ENCODE measurements around the gene CDHR3. TPM values are rescaled to one million over a fixed set of nuclear protein-coding genes. Genes with fewer than 3 reads are reported as not detected.

The CDHR3 gene
- total and polyA plus RNA-seq, 2 of the 8 experiments (the other 6 are each of a cell fraction or from before 2014, with no cell fraction given), result 6.4 to 6.8 TPM

GRCh38 chr7:105974471-105974870, 11.4 kb downstream of the CDHR3 start:
- H4K5ac ChIP-seq (ENCODE audit: insufficient read length, low read depth, low read length), result no peak overlapping the region
- H3K56ac ChIP-seq (replicated peaks; ENCODE audit: insufficient read length, low read depth, low read length), result no peak overlapping the region
- H2BK5ac ChIP-seq (ENCODE audit: low read depth, low read length), result no peak overlapping the region
- POLR2A ChIA-PET (ENCODE audit: partially characterized antibody), result interaction anchor here (0.6 to 0.8 kb wide), 2 partner anchors 372 to 723 kb away, joined by 3 read pairs; no protein-coding TSS in a partner anchor
- no peak overlapping the region for H3K14ac ChIP-seq (ENCODE audit: insufficient read length)
- no peak overlapping the region for H3K18ac ChIP-seq (ENCODE audit: extremely low read depth, low read length)
- 77% methylated on average over 5 of the region's 5 CpGs; no CpG with 5 or more reads in 1 of the 2 experiments for WGBS, 2 experiments (ENCODE audit: extremely low coverage in 1 of 2, insufficient coverage in 1 of 2, insufficient read length in 1 of 2, insufficient replicate concordance in 2 of 2, low coverage in 1 of 2, low lambda C conversion rate in 2 of 2, missing lambda C conversion rate in 1 of 2)
- no peak overlapping the region for H3K4me3 ChIP-seq (ENCODE audit: extremely low read depth in 1 of 4, insufficient read depth in 2 of 4, low read depth in 3 of 4, low read length in 4 of 4)
- no peaks in the 10 kb centered on the region for H3K9me3 ChIP-seq (ENCODE audit: insufficient read depth in 2 of 2, low read depth in 1 of 2, low read length in 1 of 2)
- CTCF ChIA-PET (ENCODE audit: partially characterized antibody), result interaction anchor here (1.3 to 2.3 kb wide), 3 partner anchors 35 to 68 kb away, joined by 3 to 9 read pairs (median 3); no protein-coding TSS in a partner anchor
- no peak overlapping the region for H3K9ac ChIP-seq (replicated peaks in 1 of 4; ENCODE audit: extremely low read depth in 1 of 4, low read depth in 3 of 4, low read length in 3 of 4)
- FAIRE-seq (no peak), DNase-seq (ENCODE audit: low read depth in 1 of 2, low spot score in 2 of 2) (peak in 1 of 2 experiments; percentile 31)
- no peaks in the 10 kb centered on the region for H4K20me1 ChIP-seq (replicated peaks in 1 of 2; ENCODE audit: control insufficient read depth in 1 of 2, insufficient read depth in 2 of 2, low read length in 2 of 2)
- no peaks in the 10 kb centered on the region for H3K36me3 ChIP-seq (ENCODE audit: control insufficient read depth in 2 of 4, insufficient read depth in 4 of 4, low read length in 3 of 4)
- no peaks in the 10 kb centered on the region for H3K23me2 ChIP-seq (ENCODE audit: low read depth, low read length)
- no peak overlapping the region for H3K27ac ChIP-seq (ENCODE audit: low read depth, low read length)
- H4K91ac ChIP-seq (replicated peaks; ENCODE audit: insufficient read length, low read length), result no peak overlapping the region
- H2AK5ac ChIP-seq (ENCODE audit: low read depth, low read length), result no peak overlapping the region
- no peak overlapping the region for H2BK15ac ChIP-seq (ENCODE audit: low read length)
- no peaks in the 10 kb centered on the region for H3K79me2 ChIP-seq (ENCODE audit: control insufficient read depth in 1 of 2, insufficient read depth in 2 of 2, low read length in 2 of 2)
- TF ChIP-seq SAP30 (IDR thresholded peaks at IDR 0.05; ENCODE audit: insufficient read depth, insufficient replicate concordance, low read length) (no peak), PHF8 (conservative IDR thresholded peaks at IDR 0.05; ENCODE audit: low read depth, low read length) (no peak), TCF12 (IDR thresholded peaks at IDR 0.05; ENCODE audit: low read depth, low read length) (no peak), CBX5 (IDR thresholded peaks at IDR 0.05; ENCODE audit: low read depth, low read length) (no peak), SRF (IDR thresholded peaks at IDR 0.05; ENCODE audit: low read depth, low read length) (no peak), RAD21 (IDR thresholded peaks at IDR 0.05 in 1 of 2, conservative IDR thresholded peaks at IDR 0.05 in 1 of 2; ENCODE audit: low read depth in 2 of 2, low read length in 2 of 2) (no peak)
- no peak overlapping the region for H2BK20ac ChIP-seq (ENCODE audit: low read length)
- no peak overlapping the region for H3K4ac ChIP-seq (replicated peaks; ENCODE audit: insufficient read length, low read depth, low read length)
- peaks cover 0 to 10% (median 4%) of the 10 kb centered on the region in 4 experiments; a peak in 3 of 7 replicates for H3K4me1 ChIP-seq (replicated peaks in 1 of 4; ENCODE audit: control insufficient read depth in 3 of 4, insufficient read depth in 4 of 4, low read length in 3 of 4)
- no peak overlapping the region for H4K8ac ChIP-seq (ENCODE audit: extremely low read depth, insufficient read depth, low read length)
- H2BK120ac ChIP-seq (replicated peaks; ENCODE audit: low read depth, low read length), result no peak overlapping the region
- H3K27me3 ChIP-seq (replicated peaks in 1 of 4; ENCODE audit: control insufficient read depth in 3 of 4, extremely low read depth in 1 of 4, insufficient read depth in 3 of 4, low read length in 3 of 4), result no peaks in the 10 kb centered on the region
- H3K23ac ChIP-seq (ENCODE audit: insufficient read length), result no peak overlapping the region
- H2AFZ ChIP-seq (ENCODE audit: low read length), result no peak overlapping the region
- no peak overlapping the region for H3K4me2 ChIP-seq (ENCODE audit: insufficient read depth in 1 of 2, low read depth in 2 of 2, low read length in 2 of 2)
- H3K79me1 ChIP-seq (ENCODE audit: low read depth, low read length), result no peaks in the 10 kb centered on the region
- no peak overlapping the region for H2BK12ac ChIP-seq (ENCODE audit: low read depth, low read length)
